Measurements from ENCODE around the gene CHCHD6.

CHCHD6 gene

GRCh38 chr3:126957776-126958637 is 254.0 kb downstream of the CHCHD6 start:
- H3K27ac ChIP-seq: no peak overlapping the region
- no peak for TF ChIP-seq ZFX (IDR thresholded peaks at IDR 0.05; ENCODE audit: borderline replicate concordance)
- no peak for TF ChIP-seq CTCF (IDR thresholded peaks at IDR 0.05)

- no peak overlapping the region for H3K27ac ChIP-seq
These were observed 254.6 kb downstream of the CHCHD6 start for GRCh38 chr3:126958638-126959085.

GRCh38 chr3:126959136-126959920 is 255.3 kb downstream of the CHCHD6 start:
- H3K27ac ChIP-seq: no peak overlapping the region

More at GRCh38 chr3:126958638-126959085, 254.6 kb downstream of the CHCHD6 start:
- TF ChIP-seq CTCF (IDR thresholded peaks at IDR 0.05) (no peak), ZFX (IDR thresholded peaks at IDR 0.05; ENCODE audit: borderline replicate concordance) (no peak)

GRCh38 chr3:126959921-126960603 is 256.0 kb downstream of the CHCHD6 start:
- H3K27ac ChIP-seq: no peak overlapping the region
- TF ChIP-seq CTCF (IDR thresholded peaks at IDR 0.05) (no peak), ZFX (IDR thresholded peaks at IDR 0.05; ENCODE audit: borderline replicate concordance) (no peak)

More at GRCh38 chr3:126959136-126959920, 255.3 kb downstream of the CHCHD6 start:
- TF ChIP-seq ZFX (IDR thresholded peaks at IDR 0.05; ENCODE audit: borderline replicate concordance) (no peak), CTCF (IDR thresholded peaks at IDR 0.05) (no peak)

GRCh38 chr3:126960604-126960995 is 256.6 kb downstream of the CHCHD6 start:
- H3K27ac ChIP-seq: no peak overlapping the region
- no peak for TF ChIP-seq ZFX (IDR thresholded peaks at IDR 0.05; ENCODE audit: borderline replicate concordance)
- no peak for TF ChIP-seq CTCF (IDR thresholded peaks at IDR 0.05)

- TF ChIP-seq CTCF (IDR thresholded peaks at IDR 0.05) (no peak), ZFX (IDR thresholded peaks at IDR 0.05; ENCODE audit: borderline replicate concordance) (no peak)
These were observed 257.3 kb downstream of the CHCHD6 start for GRCh38 chr3:126961191-126961790.

More at GRCh38 chr3:126961191-126961790, 257.3 kb downstream of the CHCHD6 start:
- no peak overlapping the region for H3K27ac ChIP-seq
